ENCODE measurements around the gene TTC23. TPM values are rescaled to one million over a fixed set of nuclear protein-coding genes. Genes with fewer than 3 reads are reported as not detected.
A peak's percentile ranks its signal among the peaks of the same experiment; 100 is the strongest.
"Not testable (repeated sequence)": the region's sequence is repeated elsewhere in the genome, so short reads cannot be mapped to it uniquely, and the experiment has no call there.

TTC23 gene
- total RNA-seq, 1 donor from 2014 or later: 21.9 TPM

DNA sequence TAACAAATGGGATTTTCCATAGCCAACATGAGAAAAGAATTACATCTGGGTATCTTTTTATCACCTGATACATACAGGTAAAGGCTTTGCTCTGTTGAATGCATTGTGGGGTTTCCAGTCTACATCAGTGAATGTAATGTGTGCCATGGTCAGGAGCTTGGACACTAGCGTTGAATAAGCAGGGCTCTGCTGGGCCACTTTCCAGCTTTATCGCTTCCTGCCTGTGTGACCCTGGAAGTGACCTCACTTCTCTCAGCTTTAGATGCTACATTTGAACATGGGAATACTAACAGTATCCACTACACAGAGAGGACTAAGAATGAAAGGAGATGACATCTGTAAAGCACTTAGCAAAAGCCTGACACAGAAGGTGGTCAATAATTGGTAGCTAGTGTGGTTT lies 40.1 kb downstream of the TTC23 start:
- Histone ChIP-seq H3K9me3 (ENCODE audit: control insufficient read depth in 3 of 3, low read length in 3 of 3) (no peaks in the 10 kb centered on the region), H3K27ac (ENCODE audit: low read depth, low read length) (no peak overlapping the region), H3K27me3 (ENCODE audit: control insufficient read depth in 3 of 3, insufficient read depth in 3 of 3, low read length in 3 of 3) (no peaks in the 10 kb centered on the region)

DNA sequence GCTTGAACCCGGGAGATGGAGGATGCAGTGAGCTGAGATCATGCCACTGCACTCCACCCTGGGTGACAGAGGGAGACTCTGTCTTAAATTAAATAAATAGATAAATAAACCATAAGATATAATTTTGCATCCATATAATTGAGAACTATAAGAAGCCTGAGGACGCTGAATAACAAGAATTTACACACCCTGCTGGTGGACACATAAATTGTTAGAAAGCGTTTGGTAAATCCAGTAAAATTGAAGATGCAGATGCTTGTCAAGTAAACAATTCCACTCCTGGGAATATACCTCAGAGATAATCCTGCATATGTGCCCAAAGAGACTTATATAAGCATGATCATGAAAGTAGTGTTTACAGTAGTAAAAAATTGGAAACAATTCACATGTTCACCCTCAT lies 41.7 kb downstream of the TTC23 start:
- Histone ChIP-seq H3K27me3 (ENCODE audit: control insufficient read depth in 3 of 3, insufficient read depth in 3 of 3, low read length in 3 of 3) (no peaks in the 10 kb centered on the region), H3K36me3 (ENCODE audit: control insufficient read depth in 3 of 3, insufficient read depth in 3 of 3, low read length in 3 of 3) (peaks cover 0 to 4% (median 0%) of the 10 kb centered on the region in 3 donors), H3K9ac (ENCODE audit: low read depth in 1 of 3, low read length in 3 of 3) (no peak overlapping the region), H3K27ac (ENCODE audit: low read depth, low read length) (no peak overlapping the region), H3K9me3 (ENCODE audit: control insufficient read depth in 3 of 3, low read length in 3 of 3) (no peaks in the 10 kb centered on the region), H3K4me3 (ENCODE audit: low read length in 3 of 3) (no peak overlapping the region), H3K4me1 (ENCODE audit: control insufficient read depth in 3 of 3, insufficient read depth in 3 of 3, low read length in 3 of 3) (peaks cover 0 to 9% (median 0%) of the 10 kb centered on the region in 3 donors)

More for the DNA sequence above, 40.1 kb downstream of the TTC23 start:
- Histone ChIP-seq H3K36me3 (ENCODE audit: control insufficient read depth in 3 of 3, insufficient read depth in 3 of 3, low read length in 3 of 3) (peaks cover 0 to 4% (median 0%) of the 10 kb centered on the region in 3 donors), H3K9ac (ENCODE audit: low read depth in 1 of 3, low read length in 3 of 3) (no peak overlapping the region), H3K4me3 (ENCODE audit: low read length in 3 of 3) (no peak overlapping the region), H3K4me1 (ENCODE audit: control insufficient read depth in 3 of 3, insufficient read depth in 3 of 3, low read length in 3 of 3) (peaks cover 5 to 16% (median 6%) of the 10 kb centered on the region in 3 donors)

DNA sequence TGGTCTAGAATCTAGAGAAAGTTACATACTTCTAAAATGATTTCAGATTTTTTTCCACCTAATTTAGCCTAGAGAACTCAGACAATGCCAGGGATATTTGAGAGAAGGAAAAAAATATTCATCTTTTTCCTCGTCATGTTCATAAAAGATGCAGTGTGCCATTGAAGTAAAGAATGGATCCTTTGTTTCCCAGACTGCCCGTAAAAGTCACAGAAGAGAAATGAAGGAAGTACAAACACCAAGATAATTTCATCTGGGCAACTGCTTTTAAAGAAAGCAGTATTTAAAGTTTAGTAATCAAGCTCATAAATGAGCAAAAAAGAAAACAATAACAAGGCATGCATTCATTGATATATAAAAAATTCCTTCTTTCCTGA lies 47.2 kb downstream of the TTC23 start:
- no peak overlapping the region for H3K9ac ChIP-seq (ENCODE audit: low read depth in 1 of 3, low read length in 3 of 3)
- H3K36me3 ChIP-seq (ENCODE audit: control insufficient read depth in 3 of 3, insufficient read depth in 3 of 3, low read length in 3 of 3): peaks cover 7 to 16% (median 10%) of the 10 kb centered on the region in 3 donors
- H3K9me3 ChIP-seq (ENCODE audit: control insufficient read depth in 3 of 3, low read length in 3 of 3): no peaks in the 10 kb centered on the region
- H3K27me3 ChIP-seq (ENCODE audit: control insufficient read depth in 3 of 3, insufficient read depth in 3 of 3, low read length in 3 of 3): no peaks in the 10 kb centered on the region
- no peaks in the 10 kb centered on the region for H3K4me1 ChIP-seq (ENCODE audit: control insufficient read depth in 3 of 3, insufficient read depth in 3 of 3, low read length in 3 of 3)
- H3K4me3 ChIP-seq (ENCODE audit: low read length in 3 of 3): no peak overlapping the region
- no peak overlapping the region for H3K27ac ChIP-seq (ENCODE audit: low read depth, low read length)

DNA sequence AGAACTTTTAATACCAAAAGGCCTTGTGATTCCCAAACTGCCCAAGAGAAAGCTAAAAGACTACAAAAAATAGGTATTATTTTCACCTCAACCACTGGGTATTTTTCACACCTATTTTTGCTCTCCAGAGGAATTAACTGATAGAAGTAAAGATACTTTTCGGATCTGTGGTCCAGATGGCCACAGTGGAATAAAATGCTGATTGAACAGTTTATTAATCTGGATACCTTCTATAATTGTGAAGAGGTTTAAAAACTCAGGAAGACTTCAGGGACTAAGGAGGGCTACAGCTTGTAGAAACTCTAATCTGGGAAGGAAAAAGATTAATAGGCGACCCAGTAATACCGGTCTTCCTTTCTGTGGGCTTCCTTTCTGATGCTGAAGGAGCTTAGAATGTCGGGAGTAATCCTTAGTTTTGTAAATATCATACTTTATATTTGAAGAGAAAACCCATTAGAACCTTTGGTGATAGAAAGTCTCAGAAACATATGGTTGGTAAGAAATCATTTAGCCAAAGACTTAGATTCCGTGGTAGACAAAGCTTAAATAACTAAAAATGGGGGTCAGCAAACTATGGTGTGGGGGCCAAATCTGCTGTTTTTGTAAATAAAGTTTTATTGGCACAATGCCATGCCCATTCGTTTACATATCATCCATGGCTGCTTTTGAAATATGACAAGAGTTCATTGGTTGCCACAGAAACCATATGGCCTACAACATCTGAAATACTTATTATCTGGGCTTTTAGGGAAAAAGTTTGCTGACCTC lies 47.8 kb downstream of the TTC23 start:
- H3K36me3 ChIP-seq (ENCODE audit: control insufficient read depth in 3 of 3, insufficient read depth in 3 of 3, low read length in 3 of 3): peaks cover 9 to 16% (median 10%) of the 10 kb centered on the region in 3 donors
- H3K27ac ChIP-seq (ENCODE audit: low read depth, low read length): no peak overlapping the region
- no peak overlapping the region for H3K4me3 ChIP-seq (ENCODE audit: low read length in 3 of 3)
- no peaks in the 10 kb centered on the region for H3K27me3 ChIP-seq (ENCODE audit: control insufficient read depth in 3 of 3, insufficient read depth in 3 of 3, low read length in 3 of 3)
- H3K4me1 ChIP-seq (ENCODE audit: control insufficient read depth in 3 of 3, insufficient read depth in 3 of 3, low read length in 3 of 3): no peaks in the 10 kb centered on the region
- H3K9ac ChIP-seq (ENCODE audit: low read depth in 1 of 3, low read length in 3 of 3): no peak overlapping the region
- H3K9me3 ChIP-seq (ENCODE audit: control insufficient read depth in 3 of 3, low read length in 3 of 3): no peaks in the 10 kb centered on the region

DNA sequence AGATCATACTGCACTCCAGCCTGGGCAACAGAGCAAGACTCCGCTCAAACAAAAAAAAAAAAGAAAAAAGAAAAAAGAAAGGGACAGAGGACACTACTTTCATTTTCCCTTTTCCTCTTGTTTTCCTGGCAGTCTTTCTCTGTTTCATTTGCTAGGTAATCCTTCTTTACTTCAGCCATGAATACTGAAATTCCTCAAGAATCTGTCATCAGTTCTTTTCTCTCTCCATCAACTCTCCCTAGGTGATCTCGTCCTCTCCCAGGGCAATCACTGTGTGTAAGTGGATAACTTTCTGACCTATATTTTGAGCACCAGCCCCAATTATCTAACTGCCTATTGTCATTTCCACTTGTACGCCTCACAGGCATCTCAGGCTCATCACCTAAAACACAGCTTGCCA lies 51.5 kb downstream of the TTC23 start:
- Histone ChIP-seq H3K27ac (ENCODE audit: low read depth, low read length) (no peak overlapping the region), H3K9me3 (ENCODE audit: control insufficient read depth in 3 of 3, low read length in 3 of 3) (no peaks in the 10 kb centered on the region), H3K27me3 (ENCODE audit: control insufficient read depth in 3 of 3, insufficient read depth in 3 of 3, low read length in 3 of 3) (no peaks in the 10 kb centered on the region), H3K4me3 (ENCODE audit: low read length in 3 of 3) (no peak overlapping the region), H3K4me1 (ENCODE audit: control insufficient read depth in 3 of 3, insufficient read depth in 3 of 3, low read length in 3 of 3) (no peaks in the 10 kb centered on the region), H3K36me3 (ENCODE audit: control insufficient read depth in 3 of 3, insufficient read depth in 3 of 3, low read length in 3 of 3) (peaks cover 10 to 13% (median 11%) of the 10 kb centered on the region in 3 donors), H3K9ac (ENCODE audit: low read depth in 1 of 3, low read length in 3 of 3) (no peak overlapping the region)

DNA sequence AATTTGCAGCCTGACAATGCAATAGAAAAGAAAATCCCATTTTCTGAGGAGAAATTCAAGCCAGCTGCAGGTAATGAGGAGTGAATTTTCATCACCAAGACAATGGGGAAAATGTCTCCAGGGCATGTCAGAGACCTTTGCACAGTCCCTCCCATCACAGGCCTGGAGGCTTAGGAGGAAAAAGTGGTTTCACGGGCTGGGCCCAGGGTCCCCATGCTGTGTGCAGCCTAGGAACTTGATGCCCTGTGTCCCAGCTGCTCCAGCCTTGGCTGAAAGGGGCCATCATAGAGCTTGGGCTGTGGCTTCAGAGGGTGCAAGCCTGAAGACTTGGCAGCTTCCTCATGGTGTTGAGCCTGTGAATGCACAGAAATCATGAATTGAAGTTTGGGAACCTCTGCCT lies 57.2 kb downstream of the TTC23 start:
- not testable (repeated sequence) for H3K4me1 ChIP-seq (ENCODE audit: control insufficient read depth in 3 of 3, insufficient read depth in 3 of 3, low read length in 3 of 3); H3K27me3 ChIP-seq (ENCODE audit: control insufficient read depth in 3 of 3, insufficient read depth in 3 of 3, low read length in 3 of 3); H3K27ac ChIP-seq (ENCODE audit: low read depth, low read length); H3K9ac ChIP-seq (ENCODE audit: low read depth in 1 of 3, low read length in 3 of 3); H3K4me3 ChIP-seq (ENCODE audit: low read length in 3 of 3); H3K9me3 ChIP-seq (ENCODE audit: control insufficient read depth in 3 of 3, low read length in 3 of 3)
- H3K36me3 ChIP-seq (ENCODE audit: control insufficient read depth in 3 of 3, insufficient read depth in 3 of 3, low read length in 3 of 3): peaks cover 0 to 11% (median 5%) of the 10 kb centered on the region in 3 donors

DNA sequence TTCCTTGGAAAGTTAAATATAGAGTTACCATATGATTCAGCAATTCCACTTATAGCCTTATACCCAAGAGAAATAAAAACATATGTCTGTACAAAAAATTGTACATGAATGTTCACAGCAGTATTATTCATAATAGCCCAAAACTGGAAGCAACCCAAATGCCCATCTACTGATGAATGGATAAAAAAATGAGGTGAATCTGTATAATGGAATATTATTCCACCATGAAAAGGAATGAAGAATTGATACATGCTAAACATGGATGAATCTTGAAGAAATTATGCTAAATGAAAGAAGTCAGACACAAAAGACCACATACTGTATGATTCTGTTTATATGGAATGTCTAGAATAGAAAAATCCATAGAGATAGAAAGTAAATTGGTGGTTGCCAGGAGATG lies 61.4 kb downstream of the TTC23 start:
- no peaks in the 10 kb centered on the region for H3K9me3 ChIP-seq (ENCODE audit: control insufficient read depth in 3 of 3, low read length in 3 of 3)
- peaks cover 0 to 7% (median 5%) of the 10 kb centered on the region in 3 donors for H3K36me3 ChIP-seq (ENCODE audit: control insufficient read depth in 3 of 3, insufficient read depth in 3 of 3, low read length in 3 of 3)
- no peaks in the 10 kb centered on the region for H3K27me3 ChIP-seq (ENCODE audit: control insufficient read depth in 3 of 3, insufficient read depth in 3 of 3, low read length in 3 of 3)
- no peak overlapping the region for H3K4me3 ChIP-seq (ENCODE audit: low read length in 3 of 3)
- peaks cover 0 to 1% (median 0%) of the 10 kb centered on the region in 3 donors for H3K4me1 ChIP-seq (ENCODE audit: control insufficient read depth in 3 of 3, insufficient read depth in 3 of 3, low read length in 3 of 3)
- H3K9ac ChIP-seq (ENCODE audit: low read depth in 1 of 3, low read length in 3 of 3): no peak overlapping the region
- H3K27ac ChIP-seq (ENCODE audit: low read depth, low read length): no peak overlapping the region

DNA sequence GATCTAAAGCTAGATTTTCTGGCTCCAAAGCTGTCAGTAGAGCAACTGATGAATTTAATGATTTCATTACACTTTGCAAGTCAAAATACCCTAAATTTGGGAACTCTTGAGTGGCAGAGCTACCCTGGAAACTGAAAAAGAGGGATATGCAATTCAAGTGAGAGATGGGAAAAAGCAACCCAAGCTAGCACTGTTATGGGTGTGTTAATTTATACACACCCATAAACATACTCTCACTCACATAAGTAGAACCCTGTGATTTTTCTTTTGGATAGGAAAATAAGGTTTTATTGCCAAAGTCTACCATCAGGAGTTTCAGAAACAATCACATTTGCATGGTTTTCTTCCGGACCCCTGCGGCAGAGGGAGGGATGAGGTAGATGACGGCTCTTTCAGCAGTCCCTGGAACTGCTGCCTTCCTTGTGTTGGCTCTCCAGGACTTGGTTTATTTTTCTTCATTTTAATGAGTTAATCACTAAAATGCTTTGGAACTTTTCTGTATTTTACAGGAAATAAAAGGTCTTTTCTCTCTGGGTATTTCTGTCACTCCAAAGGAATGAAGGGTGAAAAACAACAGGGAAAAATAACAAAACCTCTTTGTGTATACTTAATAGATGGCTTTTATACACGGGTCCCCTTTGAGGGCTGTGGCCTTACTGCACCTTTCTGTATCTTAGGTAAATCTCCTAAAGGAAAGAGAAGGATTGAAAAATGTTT lies 63.8 kb downstream of the TTC23 start:
- Histone ChIP-seq H3K9me3 (ENCODE audit: control insufficient read depth in 3 of 3, low read length in 3 of 3) (no peaks in the 10 kb centered on the region), H3K27ac (ENCODE audit: low read depth, low read length) (no peak overlapping the region), H3K4me3 (ENCODE audit: low read length in 3 of 3) (no peak overlapping the region), H3K27me3 (ENCODE audit: control insufficient read depth in 3 of 3, insufficient read depth in 3 of 3, low read length in 3 of 3) (no peaks in the 10 kb centered on the region), H3K9ac (ENCODE audit: low read depth in 1 of 3, low read length in 3 of 3) (no peak overlapping the region), H3K36me3 (ENCODE audit: control insufficient read depth in 3 of 3, insufficient read depth in 3 of 3, low read length in 3 of 3) (peaks cover 0 to 2% (median 0%) of the 10 kb centered on the region in 3 donors), H3K4me1 (ENCODE audit: control insufficient read depth in 3 of 3, insufficient read depth in 3 of 3, low read length in 3 of 3) (peaks cover 11 to 21% (median 20%) of the 10 kb centered on the region in 3 donors)

DNA sequence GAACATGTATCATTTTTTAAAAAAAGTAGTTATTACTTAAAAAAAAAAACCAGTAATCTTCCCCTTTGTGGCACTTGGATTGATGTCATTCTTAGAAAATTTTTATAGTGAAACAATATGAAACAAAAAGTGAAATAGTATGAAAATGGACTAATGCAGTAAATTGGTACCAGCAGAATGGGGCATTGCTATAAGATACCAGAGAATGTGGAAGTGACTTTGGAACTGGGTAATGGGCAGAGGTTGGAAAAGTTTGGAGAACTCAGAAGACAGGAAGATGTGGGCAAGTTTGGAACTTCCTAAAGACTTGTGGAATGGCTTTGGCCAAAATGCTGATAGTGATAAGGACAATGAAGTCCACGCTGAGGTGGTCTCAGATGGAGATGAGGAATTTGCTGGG lies 66.6 kb downstream of the TTC23 start:
- Histone ChIP-seq H3K4me3 (ENCODE audit: low read length in 3 of 3) (no peak overlapping the region), H3K9me3 (ENCODE audit: control insufficient read depth in 3 of 3, low read length in 3 of 3) (no peaks in the 10 kb centered on the region), H3K27ac (ENCODE audit: low read depth, low read length) (peak overlapping the region; percentile 88), H3K27me3 (ENCODE audit: control insufficient read depth in 3 of 3, insufficient read depth in 3 of 3, low read length in 3 of 3) (no peaks in the 10 kb centered on the region), H3K4me1 (ENCODE audit: control insufficient read depth in 3 of 3, insufficient read depth in 3 of 3, low read length in 3 of 3) (peaks cover 26 to 38% (median 32%) of the 10 kb centered on the region in 3 donors), H3K9ac (ENCODE audit: low read depth in 1 of 3, low read length in 3 of 3) (no peak overlapping the region), H3K36me3 (ENCODE audit: control insufficient read depth in 3 of 3, insufficient read depth in 3 of 3, low read length in 3 of 3) (no peaks in the 10 kb centered on the region)

DNA sequence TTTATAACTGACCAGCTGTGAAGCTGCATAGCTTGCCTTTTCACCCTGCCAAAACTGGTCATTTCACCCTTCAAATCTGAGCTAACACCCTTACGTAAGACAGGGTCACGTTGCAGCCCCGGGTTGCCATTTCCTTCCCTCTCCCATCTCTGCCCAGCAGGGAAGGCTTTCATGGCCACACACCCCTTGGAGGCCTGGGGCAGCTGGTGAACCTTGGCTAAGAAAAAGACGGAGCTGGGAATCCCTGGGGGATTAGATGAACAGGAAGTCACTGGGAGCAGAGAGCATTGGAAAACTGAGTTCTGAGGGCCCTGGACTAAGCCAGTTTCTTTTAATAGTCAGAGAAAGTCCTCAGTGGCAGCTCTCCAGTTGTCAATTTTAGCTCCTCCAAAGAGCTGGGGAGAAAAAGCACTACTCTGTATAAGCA lies 67.8 kb downstream of the TTC23 start:
- no peaks in the 10 kb centered on the region for H3K36me3 ChIP-seq (ENCODE audit: control insufficient read depth in 3 of 3, insufficient read depth in 3 of 3, low read length in 3 of 3)
- peak overlapping the region; percentile 39 to 63 (median 58) for H3K9ac ChIP-seq (ENCODE audit: low read depth in 1 of 3, low read length in 3 of 3)
- H3K4me3 ChIP-seq (ENCODE audit: low read length in 3 of 3): peak overlapping the region; percentile 4 to 42 (median 4)
- peak overlapping the region; percentile 88 for H3K27ac ChIP-seq (ENCODE audit: low read depth, low read length)
- peaks cover 33 to 47% (median 40%) of the 10 kb centered on the region in 3 donors for H3K4me1 ChIP-seq (ENCODE audit: control insufficient read depth in 3 of 3, insufficient read depth in 3 of 3, low read length in 3 of 3)
- no peaks in the 10 kb centered on the region for H3K9me3 ChIP-seq (ENCODE audit: control insufficient read depth in 3 of 3, low read length in 3 of 3)
- no peaks in the 10 kb centered on the region for H3K27me3 ChIP-seq (ENCODE audit: control insufficient read depth in 3 of 3, insufficient read depth in 3 of 3, low read length in 3 of 3)
